C4-2B (cell line): ENCODE results near the gene EZH2.

Source experiments
- ZFX ChIP-seq: fragments of 450-650 bp; IDR thresholded peaks from 2 replicates; pipeline ENCODE4 v1.6.1; 2017
- TF ChIP-seq, protein P1 (sequence below): fragments of 450-650 bp; conservative IDR thresholded peaks from 2 replicates; pipeline ENCODE4 v1.5.1; 2017; ENCODE audit warnings: mild to moderate bottlenecking

DNA sequence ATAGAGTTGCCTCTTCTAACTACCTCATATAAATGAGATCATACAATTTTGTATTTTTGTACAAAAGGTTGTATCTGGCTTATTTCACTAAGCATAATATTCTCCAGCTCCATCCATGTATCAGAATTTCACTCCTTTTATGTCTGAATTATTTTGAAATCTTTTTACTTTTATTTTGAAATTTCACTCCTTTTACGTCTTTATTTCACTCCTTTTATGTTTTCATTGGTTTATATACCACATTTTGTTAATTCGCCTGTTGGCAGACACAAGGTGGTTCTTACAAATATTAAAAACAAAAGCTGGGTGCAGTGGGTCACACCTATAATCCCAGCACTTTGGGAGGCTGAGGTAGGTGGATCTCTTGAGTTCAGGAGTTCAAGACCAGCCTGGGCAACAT lies 5.8 kb downstream of the EZH2 start:
- TF ChIP-seq, protein P1, sequence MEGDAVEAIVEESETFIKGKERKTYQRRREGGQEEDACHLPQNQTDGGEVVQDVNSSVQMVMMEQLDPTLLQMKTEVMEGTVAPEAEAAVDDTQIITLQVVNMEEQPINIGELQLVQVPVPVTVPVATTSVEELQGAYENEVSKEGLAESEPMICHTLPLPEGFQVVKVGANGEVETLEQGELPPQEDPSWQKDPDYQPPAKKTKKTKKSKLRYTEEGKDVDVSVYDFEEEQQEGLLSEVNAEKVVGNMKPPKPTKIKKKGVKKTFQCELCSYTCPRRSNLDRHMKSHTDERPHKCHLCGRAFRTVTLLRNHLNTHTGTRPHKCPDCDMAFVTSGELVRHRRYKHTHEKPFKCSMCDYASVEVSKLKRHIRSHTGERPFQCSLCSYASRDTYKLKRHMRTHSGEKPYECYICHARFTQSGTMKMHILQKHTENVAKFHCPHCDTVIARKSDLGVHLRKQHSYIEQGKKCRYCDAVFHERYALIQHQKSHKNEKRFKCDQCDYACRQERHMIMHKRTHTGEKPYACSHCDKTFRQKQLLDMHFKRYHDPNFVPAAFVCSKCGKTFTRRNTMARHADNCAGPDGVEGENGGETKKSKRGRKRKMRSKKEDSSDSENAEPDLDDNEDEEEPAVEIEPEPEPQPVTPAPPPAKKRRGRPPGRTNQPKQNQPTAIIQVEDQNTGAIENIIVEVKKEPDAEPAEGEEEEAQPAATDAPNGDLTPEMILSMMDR: no peak
- no peak for TF ChIP-seq ZFX
